HG02943 (cell line): ENCODE measurements around the gene ARHGAP22.
"Not testable (repeated sequence)": the region's sequence is repeated elsewhere in the genome, so short reads cannot be mapped to it uniquely, and the experiment has no call there.

Source experiments
- ATAC-seq: cut with Tn5 transposase; IDR thresholded peaks from one replicate; pipeline ENCODE4 v1.9.1; 2021; ENCODE audit warnings: mild to moderate bottlenecking, low read depth, moderate library complexity; ENCODE audit not compliant: unreplicated experiment

ARHGAP22 gene

GRCh38 chr10:48604991-48605508 is at the start of gene ARHGAP22:
Gene ARHGAP22, minus strand, starts transcription at chr10:48605073. Its CDS starts 277 bp downstream, at chr10:48604796.
- ATAC-seq, result no peak

GRCh38 chr10:48653944-48654698 is 49.2 kb upstream of the ARHGAP22 start:
- ATAC-seq, result no peak

GRCh38 chr10:48653347-48653746 is 48.5 kb upstream of the ARHGAP22 start:
- ATAC-seq, result no peak

- ATAC-seq, result no peak
Measured at GRCh38 chr10:48652344-48652743, 47.5 kb upstream of the ARHGAP22 start.

- no peak for ATAC-seq
Measured at GRCh38 chr10:48651839-48652238, 47.0 kb upstream of the ARHGAP22 start.

GRCh38 chr10:48651293-48651692 is 46.4 kb upstream of the ARHGAP22 start:
- no peak for ATAC-seq

GRCh38 chr10:48649349-48649944 is 44.6 kb upstream of the ARHGAP22 start:
- ATAC-seq, result no peak

- no peak for ATAC-seq
Measured at GRCh38 chr10:48648172-48648942, 43.5 kb upstream of the ARHGAP22 start.

GRCh38 chr10:48647073-48647472 is 42.2 kb upstream of the ARHGAP22 start:
- not testable (repeated sequence) for ATAC-seq

GRCh38 chr10:48645600-48645999 is 40.7 kb upstream of the ARHGAP22 start:
- ATAC-seq, result no peak

GRCh38 chr10:48641099-48641690 is 36.3 kb upstream of the ARHGAP22 start:
- not testable (repeated sequence) for ATAC-seq

GRCh38 chr10:48640326-48640725 is 35.5 kb upstream of the ARHGAP22 start:
- no peak for ATAC-seq

GRCh38 chr10:48639632-48640031 is 34.8 kb upstream of the ARHGAP22 start:
- ATAC-seq, result no peak

GRCh38 chr10:48638739-48639527 is 34.1 kb upstream of the ARHGAP22 start:
- ATAC-seq, result no peak

- no peak for ATAC-seq
Measured at GRCh38 chr10:48638158-48638557, 33.3 kb upstream of the ARHGAP22 start.

- ATAC-seq, result no peak
Measured at GRCh38 chr10:48636901-48637300, 32.0 kb upstream of the ARHGAP22 start.

- ATAC-seq, result no peak
Measured at GRCh38 chr10:48636231-48636630, 31.4 kb upstream of the ARHGAP22 start.

GRCh38 chr10:48634984-48635557 is 30.2 kb upstream of the ARHGAP22 start:
- ATAC-seq, result no peak

- peak; percentile 97 for ATAC-seq
Measured at GRCh38 chr10:48634198-48634983, 29.5 kb upstream of the ARHGAP22 start.
